HepG2 (cell line): ENCODE results near the gene ZNF644. TPM values are rescaled to one million over a fixed set of nuclear protein-coding genes. Genes with fewer than 3 reads are reported as not detected.

Source experiments
- ARNTL ChIP-seq: sonication (generic); formaldehyde crosslinking; IDR thresholded peaks from 2 replicates; pipeline ENCODE4 v1.4.0; 2020; ENCODE audit warnings: mild to moderate bottlenecking, missing genetic modification reagents
- ATF2 ChIP-seq: sonication (generic); formaldehyde crosslinking; IDR thresholded peaks from 2 replicates; pipeline ENCODE4 v1.4.0; 2020; ENCODE audit warnings: missing genetic modification reagents
- E2F2 ChIP-seq: sonication (generic); formaldehyde crosslinking; IDR thresholded peaks from 2 replicates; pipeline ENCODE4 v1.4.0; 2020; ENCODE audit warnings: missing genetic modification reagents, borderline replicate concordance
- HMGXB4 ChIP-seq, 2 experiments: sonication (generic) in 1 of 2; formaldehyde crosslinking in 1 of 2; IDR thresholded peaks; 2 replicates each; pipeline versions ENCODE4 v1.4.0 to v1.6.1; 2018 to 2020; ENCODE audit warnings: missing genetic modification reagents in 2 of 2, borderline replicate concordance in 1 of 2, low read depth in 1 of 2, mild to moderate bottlenecking in 1 of 2, missing biosample characterization in 1 of 2
- KLF11 ChIP-seq: IDR thresholded peaks from 2 replicates; pipeline ENCODE4 v1.6.1; 2016; ENCODE audit warnings: missing compliant biosample characterization
- KLF12 ChIP-seq: sonication (generic); formaldehyde crosslinking; IDR thresholded peaks from 2 replicates; pipeline ENCODE4 v1.4.0; 2020; ENCODE audit warnings: missing genetic modification reagents, borderline replicate concordance
- PRDM15 ChIP-seq: sonication (generic); formaldehyde crosslinking; IDR thresholded peaks from 2 replicates; pipeline ENCODE4 v1.4.0; 2020; ENCODE audit warnings: missing genetic modification reagents
- RELA ChIP-seq: sonication (generic); formaldehyde crosslinking; IDR thresholded peaks from 2 replicates; pipeline ENCODE4 v1.4.0; 2020; ENCODE audit warnings: missing genetic modification reagents
- SOX13 ChIP-seq, 3 experiments: fragments of 450-650 bp in 1 of 3; sonication (generic) in 1 of 3; formaldehyde crosslinking in 1 of 3; IDR thresholded peaks in 2 of 3; conservative IDR thresholded peaks in 1 of 3; 2 replicates each; pipeline versions ENCODE4 v1.5.0 to v1.6.1; 2016 to 2020; ENCODE audit warnings: antibody characterized with exemption in 1 of 3, mild to moderate bottlenecking in 1 of 3, missing compliant biosample characterization in 1 of 3, missing genetic modification reagents in 1 of 3, moderate library complexity in 1 of 3
- ZNF432 ChIP-seq: sonication (generic); formaldehyde crosslinking; IDR thresholded peaks from 2 replicates; pipeline ENCODE4 v1.5.0; 2020; ENCODE audit warnings: missing genetic modification reagents, mild to moderate bottlenecking, borderline replicate concordance
- ZNF772 ChIP-seq: sonication (generic); formaldehyde crosslinking; IDR thresholded peaks from 2 replicates; pipeline ENCODE4 v1.5.0; 2020; ENCODE audit warnings: mild to moderate bottlenecking, missing genetic modification reagents
- polyA plus RNA-seq, 8 experiments: library from polyadenylated mRNA; depleted of rRNA in 3 of 8; stranded (reverse) in 7 of 8; unstranded in 1 of 8; fragments of >200 nt; fragmentation: Illumina TruSeq in 4 of 8; extraction: Trizol in 4 of 8; gene quantifications; 2 replicates each; pipeline versions ENCODE4 v1.2.1 to v1.2.3, GENCODE V29; 2011 to 2016; ENCODE audit warnings: low read depth in 4 of 8, missing spikeins in 1 of 8, mixed read lengths in 1 of 8; ENCODE audit not compliant: insufficient read depth in 1 of 8
- total RNA-seq, 5 experiments: library from RNA; depleted of rRNA; stranded (reverse); fragments of >200 nt; fragmentation: Illumina TruSeq; extraction: Trizol; gene quantifications; 2 replicates each; pipeline ENCODE4 v1.2.3, GENCODE V29; 2016; ENCODE audit warnings: low read depth in 1 of 5
- TF ChIP-seq, protein P1 (sequence below): sonication (generic); formaldehyde crosslinking; IDR thresholded peaks from 2 replicates; pipeline ENCODE4 v1.5.0; 2020; ENCODE audit warnings: mild to moderate bottlenecking, missing genetic modification reagents
- TF ChIP-seq, protein P2 (sequence below): sonication (generic); formaldehyde crosslinking; IDR thresholded peaks from 2 replicates; pipeline ENCODE4 v1.8.0; 2023; ENCODE audit warnings: mild to moderate bottlenecking, missing genetic modification reagents

ZNF644 gene
- total and polyA plus RNA-seq, 2 of the 13 experiments (the other 11 are each of a cell fraction or from before 2014, with no cell fraction given), result 17.7 to 51.7 TPM

- TF ChIP-seq PRDM15 (CRISPR knock-in tag) (peak; percentile 75), ATF2 (CRISPR knock-in tag) (peak; percentile 81; the same call in 1 of the 2 replicates), E2F2 (CRISPR knock-in tag) (peak; percentile 94; the same call in 1 of the 2 replicates), HMGXB4 (CRISPR knock-in tag; IDR thresholded peaks at IDR 0.05; ENCODE audit: borderline replicate concordance in 1 of 2, low read depth in 1 of 2) (peak; percentile 31 to 85), RELA (CRISPR knock-in tag) (no peak), SOX13 (IDR thresholded peaks at IDR 0.05) (no peak; the same call in 1 of the 2 replicates), SOX13 (CRISPR knock-in tag; conservative IDR thresholded peaks at IDR 0.05 in 1 of 2, IDR thresholded peaks at IDR 0.05 in 1 of 2) (peak in 1 of 2 experiments; percentile 57; a peak in 2 of 4 replicates), KLF11 (CRISPR knock-in tag) (peak; percentile 88), ARNTL (CRISPR knock-in tag) (peak; percentile 61), ZNF432 (no peak), KLF12 (CRISPR knock-in tag) (peak; percentile 39; the same call in 1 of the 2 replicates), ZNF772 (no peak)
- TF ChIP-seq, protein P1, sequence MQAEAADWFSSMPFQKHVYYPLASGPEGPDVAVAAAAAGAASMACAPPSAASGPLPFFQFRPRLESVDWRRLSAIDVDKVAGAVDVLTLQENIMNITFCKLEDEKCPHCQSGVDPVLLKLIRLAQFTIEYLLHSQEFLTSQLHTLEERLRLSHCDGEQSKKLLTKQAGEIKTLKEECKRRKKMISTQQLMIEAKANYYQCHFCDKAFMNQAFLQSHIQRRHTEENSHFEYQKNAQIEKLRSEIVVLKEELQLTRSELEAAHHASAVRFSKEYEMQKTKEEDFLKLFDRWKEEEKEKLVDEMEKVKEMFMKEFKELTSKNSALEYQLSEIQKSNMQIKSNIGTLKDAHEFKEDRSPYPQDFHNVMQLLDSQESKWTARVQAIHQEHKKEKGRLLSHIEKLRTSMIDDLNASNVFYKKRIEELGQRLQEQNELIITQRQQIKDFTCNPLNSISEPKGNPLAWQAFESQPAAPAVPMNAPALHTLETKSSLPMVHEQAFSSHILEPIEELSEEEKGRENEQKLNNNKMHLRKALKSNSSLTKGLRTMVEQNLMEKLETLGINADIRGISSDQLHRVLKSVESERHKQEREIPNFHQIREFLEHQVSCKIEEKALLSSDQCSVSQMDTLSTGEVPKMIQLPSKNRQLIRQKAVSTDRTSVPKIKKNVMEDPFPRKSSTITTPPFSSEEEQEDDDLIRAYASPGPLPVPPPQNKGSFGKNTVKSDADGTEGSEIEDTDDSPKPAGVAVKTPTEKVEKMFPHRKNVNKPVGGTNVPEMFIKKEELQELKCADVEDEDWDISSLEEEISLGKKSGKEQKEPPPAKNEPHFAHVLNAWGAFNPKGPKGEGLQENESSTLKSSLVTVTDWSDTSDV (CRISPR knock-in tag), result peak; percentile 72; the same call in 1 of the 2 replicates
- TF ChIP-seq, protein P2, sequence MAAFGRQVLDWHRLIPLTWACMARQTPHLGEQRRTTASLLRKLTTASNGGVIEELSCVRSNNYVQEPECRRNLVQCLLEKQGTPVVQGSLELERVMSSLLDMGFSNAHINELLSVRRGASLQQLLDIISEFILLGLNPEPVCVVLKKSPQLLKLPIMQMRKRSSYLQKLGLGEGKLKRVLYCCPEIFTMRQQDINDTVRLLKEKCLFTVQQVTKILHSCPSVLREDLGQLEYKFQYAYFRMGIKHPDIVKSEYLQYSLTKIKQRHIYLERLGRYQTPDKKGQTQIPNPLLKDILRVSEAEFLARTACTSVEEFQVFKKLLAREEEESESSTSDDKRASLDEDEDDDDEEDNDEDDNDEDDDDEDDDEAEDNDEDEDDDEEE, result peak; percentile 98
Observed at GRCh38 chr1:91021686-91022517, at the start of gene ZNF644 (continued).
